Umbilical cord (tissue), 2 donors: ENCODE measurements around the gene FAM161A. TPM values are rescaled to one million over a fixed set of nuclear protein-coding genes. Genes with fewer than 3 reads are reported as not detected.
"Not testable (repeated sequence)": the region's sequence is repeated elsewhere in the genome, so short reads cannot be mapped to it uniquely, and the experiment has no call there.

Source experiments
- DNase-seq: peaks from one replicate; pipeline ENCODE4 v3.0.0-alpha.2; 2015; ENCODE audit warnings: low spot score
- total RNA-seq: library from RNA; depleted of rRNA; stranded (reverse); fragments of >200 nt; gene quantifications from one replicate; pipeline ENCODE4 v1.2.3, GENCODE V29; 2014; ENCODE audit warnings: low replicate concordance; ENCODE audit not compliant: insufficient read depth

The FAM161A gene
- total RNA-seq, 1 donor from 2014 or later = 16.4 TPM

GRCh38 chr2:61841286-61841685, 12.6 kb downstream of the FAM161A start:
- DNase-seq = no peak

- no peak for DNase-seq
Measured at GRCh38 chr2:61834893-61835292, 19.0 kb downstream of the FAM161A start.

GRCh38 chr2:61833971-61834370, 19.9 kb downstream of the FAM161A start:
- no peak for DNase-seq

- DNase-seq = no peak
Measured at GRCh38 chr2:61832183-61832841, 21.5 kb downstream of the FAM161A start.

GRCh38 chr2:61822255-61822654, 31.6 kb downstream of the FAM161A start:
- DNase-seq = no peak

- peak; percentile 42 for DNase-seq
Measured at GRCh38 chr2:61816480-61817355, 37.1 kb downstream of the FAM161A start.

GRCh38 chr2:61814539-61815160, 39.2 kb downstream of the FAM161A start:
- DNase-seq = peak; percentile 29

- not testable (repeated sequence) for DNase-seq
Measured at GRCh38 chr2:61813314-61813713, 40.5 kb downstream of the FAM161A start.

GRCh38 chr2:61811821-61812220, 42.0 kb downstream of the FAM161A start:
- peak; percentile 40 for DNase-seq

- DNase-seq = not testable (repeated sequence)
Measured at GRCh38 chr2:61810203-61810602, 43.7 kb downstream of the FAM161A start.

- not testable (repeated sequence) for DNase-seq
Measured at GRCh38 chr2:61808693-61809092, 45.2 kb downstream of the FAM161A start.

GRCh38 chr2:61807036-61807757, 46.7 kb downstream of the FAM161A start:
- DNase-seq = no peak

- no peak for DNase-seq
Measured at GRCh38 chr2:61802548-61802947, 51.3 kb downstream of the FAM161A start.

- no peak for DNase-seq
Measured at GRCh38 chr2:61799099-61799498, 54.8 kb downstream of the FAM161A start.

- not testable (repeated sequence) for DNase-seq
Measured at GRCh38 chr2:61797446-61797845, 56.4 kb downstream of the FAM161A start.

GRCh38 chr2:61795408-61795807, 58.5 kb downstream of the FAM161A start:
- no peak for DNase-seq

- peak; percentile 26 for DNase-seq
Measured at GRCh38 chr2:61793389-61793836, 60.4 kb downstream of the FAM161A start.

- no peak for DNase-seq
Measured at GRCh38 chr2:61792355-61792890, 61.4 kb downstream of the FAM161A start.

GRCh38 chr2:61789807-61790602, 63.9 kb downstream of the FAM161A start:
- DNase-seq = no peak

- DNase-seq = no peak
Measured at GRCh38 chr2:61787941-61788563, 65.8 kb downstream of the FAM161A start.
